T-helper 1 cell treated with Interleukin-12 subunit alpha and Interleukin-12 subunit beta and Interleukin-4 antibody, amounts not matched to agents 30 ng/mL and 1 ng/mL, for 36 hours (primary cell): ENCODE results near the gene RILPL2. TPM values are rescaled to one million over a fixed set of nuclear protein-coding genes. Genes with fewer than 3 reads are reported as not detected.
"Not testable (repeated sequence)": the region's sequence is repeated elsewhere in the genome, so short reads cannot be mapped to it uniquely, and the experiment has no call there.

Experiments
- intact Hi-C: fragments of 100-400 bp; cut with micrococcal nuclease; formaldehyde crosslinking; loops from one replicate; pipeline ENCODE4 v1.15.1; 2024
- total RNA-seq: library from RNA; stranded (reverse); gene quantifications from 2 replicates; pipeline ENCODE4 v1.2.3, GENCODE V29; 2022

RILPL2 gene
- total RNA-seq, 1 donor from 2014 or later: 7.6 TPM

DNA sequence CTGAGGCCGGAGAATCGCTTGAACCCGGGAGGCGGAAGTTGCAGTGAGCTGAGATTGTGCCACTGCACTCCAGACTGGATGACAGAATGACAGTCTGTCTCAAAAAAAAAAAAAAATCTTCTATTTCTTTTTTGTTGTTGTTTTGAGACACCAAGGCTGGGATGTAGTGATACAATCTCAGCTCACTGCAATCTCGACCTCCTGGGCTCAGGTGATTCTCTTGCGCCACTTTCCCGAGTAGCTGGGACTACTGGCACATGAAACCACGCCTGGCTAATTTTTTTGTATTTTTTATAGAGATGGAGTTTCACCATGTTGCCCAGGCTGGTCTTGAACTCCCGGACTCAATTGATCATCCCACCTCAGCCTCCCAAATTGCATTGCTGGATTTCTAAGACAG lies 14.2 kb upstream of the RILPL2 start:
- intact Hi-C loops: loop anchor here (10.0 kb wide), 2 partner anchors 556 to 1474 kb away; partner anchors contain the start of gene VPS37B

DNA sequence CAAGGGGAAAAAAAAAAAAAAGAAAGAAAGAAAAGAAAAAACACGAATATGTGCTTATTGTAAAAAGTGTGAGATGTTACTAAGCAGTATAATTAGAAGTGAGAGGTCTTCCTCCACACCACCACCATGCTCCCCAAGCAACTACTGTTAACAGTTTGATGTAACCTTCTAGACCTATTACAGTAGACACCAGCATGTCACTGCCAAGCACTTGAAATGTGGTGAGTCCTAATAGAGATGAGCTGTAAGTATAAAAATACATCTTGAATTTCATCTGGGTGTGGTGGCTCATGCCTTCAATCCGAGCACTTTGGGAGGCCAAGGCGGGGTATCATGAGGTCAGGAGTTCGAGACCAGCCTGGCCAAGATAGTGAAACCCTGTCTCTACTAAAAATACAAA lies 13.4 kb upstream of the RILPL2 start:
- intact Hi-C loops: loop anchor here (10.0 kb wide), 2 partner anchors 555 to 1475 kb away; partner anchors contain the start of gene VPS37B

GRCh38 chr12:123449249-123449733 lies 12.8 kb upstream of the RILPL2 start:
- intact Hi-C loops: no loop called here

- intact Hi-C loops: no loop called here
Observed at GRCh38 chr12:123446333-123446713, 9.8 kb upstream of the RILPL2 start.

GRCh38 chr12:123445388-123446332 lies 9.2 kb upstream of the RILPL2 start:
- intact Hi-C loops: no loop called here

DNA sequence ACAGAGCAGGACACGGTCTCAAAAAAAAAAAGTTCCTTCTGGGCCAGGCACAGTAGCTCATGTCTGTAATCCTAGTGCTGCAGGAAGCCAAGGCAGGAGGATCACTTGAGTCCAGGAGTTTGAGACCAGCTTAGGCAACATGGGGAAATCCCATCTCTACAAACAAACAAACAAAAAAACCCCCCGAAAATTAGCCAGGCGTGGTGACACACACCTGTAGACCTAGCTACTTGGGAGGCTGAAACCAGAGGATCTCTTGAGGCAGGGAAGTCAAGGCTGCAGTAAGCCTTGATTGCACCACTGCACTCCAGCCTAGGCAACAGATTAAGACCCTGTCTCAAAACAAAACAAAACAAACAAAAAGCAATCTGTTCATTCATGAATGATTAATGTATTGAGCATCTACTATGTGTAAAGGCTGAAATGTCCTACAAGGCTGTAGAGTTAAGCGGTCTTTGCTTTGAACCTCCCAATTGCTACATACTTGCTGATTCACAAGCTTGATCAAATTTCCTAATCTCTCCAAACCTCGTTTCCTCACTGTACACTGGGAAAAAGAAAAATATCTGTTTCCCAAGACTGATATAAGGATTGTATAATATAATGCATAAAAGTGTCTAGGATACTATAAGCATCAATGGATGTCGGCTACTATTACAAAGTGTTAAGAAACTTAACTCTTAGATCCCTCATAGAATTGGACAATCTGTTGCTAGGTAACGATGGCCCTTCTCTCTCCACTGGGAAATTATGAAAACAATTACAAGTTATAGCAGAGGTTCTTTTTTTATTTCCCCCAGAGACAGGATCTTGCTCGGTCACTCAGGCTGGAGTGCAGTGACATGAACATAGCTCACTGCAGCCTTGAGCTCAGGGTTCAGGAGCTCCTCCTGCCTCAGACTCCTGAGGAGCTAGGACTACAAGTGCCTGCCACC lies 7.9 kb upstream of the RILPL2 start:
- intact Hi-C loops: no loop called here

DNA sequence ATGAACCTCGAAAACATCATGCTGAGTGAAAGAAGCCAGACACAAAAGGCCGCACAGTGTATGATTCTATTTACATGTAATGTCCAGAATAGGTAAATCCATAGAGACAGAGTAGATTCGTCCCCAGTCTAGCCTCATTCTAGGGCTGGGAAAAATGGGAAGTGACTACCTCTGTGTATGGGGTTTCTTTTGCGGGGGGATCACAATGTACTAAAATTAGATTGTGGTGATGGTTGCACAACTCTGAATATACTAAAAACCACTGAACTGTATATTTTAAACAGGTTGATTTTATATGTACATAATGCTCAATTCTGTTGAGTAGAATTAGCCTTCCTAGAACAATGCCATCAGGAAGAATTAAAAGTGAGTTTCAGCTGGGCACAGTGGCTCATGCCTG lies 6.3 kb upstream of the RILPL2 start:
- intact Hi-C loops: no loop called here

DNA sequence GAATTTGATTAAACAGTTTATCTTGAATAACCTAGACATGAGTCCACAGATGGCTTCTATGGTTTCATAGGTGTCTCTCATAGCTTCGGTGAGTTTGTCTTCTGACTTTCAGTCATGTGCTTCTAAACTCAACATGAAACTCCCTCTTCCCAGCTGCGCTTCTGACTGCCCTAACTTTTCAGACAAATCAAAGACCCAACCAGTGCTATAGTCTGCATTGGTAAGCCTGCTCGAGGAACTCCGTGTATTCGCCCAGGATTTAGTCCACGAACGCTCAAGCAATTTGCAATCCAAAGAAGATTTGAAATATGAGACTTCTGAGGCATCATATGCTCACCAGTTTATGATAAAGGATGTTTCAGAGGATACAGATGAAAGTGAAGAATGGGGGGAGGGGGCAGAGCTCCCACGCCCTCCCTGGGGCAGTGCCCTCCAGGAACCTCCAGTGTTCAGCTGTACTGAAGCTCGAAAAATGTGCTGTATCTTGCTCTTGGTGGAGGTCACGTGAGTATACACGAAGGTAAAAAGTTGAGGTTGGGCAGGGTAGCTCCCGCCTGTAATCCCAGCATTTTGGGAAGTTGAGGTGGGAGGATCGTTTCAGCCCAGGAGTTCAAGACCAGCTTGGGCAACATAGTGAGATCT lies 5.2 kb upstream of the RILPL2 start:
- intact Hi-C loops: no loop called here

GRCh38 chr12:123435636-123436016 lies 858 bp downstream of the RILPL2 start:
- intact Hi-C loops: loop anchor here (1.0 to 5.0 kb wide), 6 partner anchors 13 to 203 kb away; partner anchors contain the start of genes KMT5A, MPHOSPH9, MTRFR and SNRNP35

DNA sequence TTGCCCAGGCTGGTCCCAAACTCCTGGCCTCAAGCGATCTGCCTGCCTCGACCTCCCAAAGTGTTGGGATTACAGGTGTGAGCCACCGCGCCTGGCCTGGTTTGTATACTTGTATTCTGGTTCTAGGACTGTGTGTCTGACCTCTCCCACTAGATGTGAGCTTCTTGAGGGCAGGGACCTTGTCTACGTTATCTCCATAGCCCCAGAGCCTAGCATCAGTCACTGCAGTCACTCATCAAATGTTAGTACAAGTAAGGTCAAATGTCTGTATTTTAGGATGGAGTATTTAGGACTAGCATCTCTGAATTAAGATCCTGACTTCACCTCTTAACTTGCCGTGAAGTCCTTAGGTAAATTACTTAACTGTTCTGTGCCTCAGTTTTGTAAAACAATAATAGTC lies 2.9 kb downstream of the RILPL2 start:
- intact Hi-C loops: no loop called here

GRCh38 chr12:123431951-123432817 lies 4.3 kb downstream of the RILPL2 start:
- intact Hi-C loops: loop anchor here (1.0 kb wide), 1 partner anchor 44 kb away; no protein-coding TSS in a partner anchor

DNA sequence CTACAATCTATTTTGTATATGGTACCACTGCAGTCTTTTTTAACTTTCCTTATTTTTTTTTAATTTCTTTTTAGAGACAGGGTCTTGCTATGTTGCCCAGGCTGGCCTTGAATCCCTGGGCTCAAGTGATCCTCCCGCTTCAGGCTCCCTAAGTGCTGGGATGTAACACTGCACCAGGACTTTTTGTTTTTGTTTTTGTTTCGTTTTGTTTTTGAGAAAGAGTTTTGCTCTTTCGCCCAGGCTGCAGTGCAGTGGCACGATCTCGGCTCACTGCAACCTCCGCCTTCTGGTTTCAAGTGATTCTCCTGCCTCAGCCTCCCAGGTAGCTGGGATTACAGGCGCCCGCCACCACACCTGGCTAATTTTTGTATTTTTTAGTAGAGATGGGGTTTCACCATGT lies 7.4 kb downstream of the RILPL2 start:
- intact Hi-C loops: not testable (repeated sequence)

DNA sequence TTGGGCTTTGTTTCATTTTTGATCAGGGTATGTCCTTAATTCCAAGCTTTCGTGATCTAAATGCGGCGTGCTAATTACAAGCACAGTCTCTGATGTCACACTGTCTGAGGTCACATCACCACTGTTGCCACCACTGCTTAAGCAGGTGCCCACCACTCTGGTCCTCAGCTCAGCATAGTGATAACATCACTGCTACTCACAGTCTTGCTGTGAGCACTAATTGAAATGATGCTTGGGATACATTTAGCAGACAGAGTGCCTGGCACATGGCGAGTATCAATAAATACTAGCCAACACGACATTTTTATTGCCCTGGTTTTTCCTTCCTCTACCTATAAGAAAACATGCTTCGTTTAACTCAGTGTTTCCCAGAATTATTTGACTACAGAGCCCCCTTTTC lies 7.9 kb downstream of the RILPL2 start:
- intact Hi-C loops: no loop called here

- intact Hi-C loops: no loop called here
Observed at GRCh38 chr12:123427036-123427769, 9.3 kb downstream of the RILPL2 start.

DNA sequence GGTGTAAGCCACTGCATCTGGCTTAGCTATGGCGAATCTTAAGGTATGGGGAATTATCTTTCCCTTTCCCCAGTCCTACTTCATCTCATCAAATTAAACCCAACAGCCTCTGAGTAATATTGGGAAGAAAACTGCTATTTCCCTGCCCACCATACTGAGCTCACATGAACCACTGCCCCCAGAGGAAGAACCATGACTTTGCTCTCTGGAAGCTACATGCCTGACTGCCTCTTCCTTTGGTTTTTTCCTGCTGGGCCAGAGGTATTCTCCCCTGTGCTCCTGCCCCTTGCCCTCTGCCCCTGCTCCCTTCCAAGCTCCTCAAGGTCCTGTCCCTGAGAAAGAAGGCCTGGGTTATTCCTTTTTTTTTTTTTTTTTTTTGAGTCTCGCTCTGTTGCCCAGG lies 15.2 kb downstream of the RILPL2 start:
- intact Hi-C loops: no loop called here

GRCh38 chr12:123410041-123410412 lies 26.5 kb downstream of the RILPL2 start:
- intact Hi-C loops: no loop called here

DNA sequence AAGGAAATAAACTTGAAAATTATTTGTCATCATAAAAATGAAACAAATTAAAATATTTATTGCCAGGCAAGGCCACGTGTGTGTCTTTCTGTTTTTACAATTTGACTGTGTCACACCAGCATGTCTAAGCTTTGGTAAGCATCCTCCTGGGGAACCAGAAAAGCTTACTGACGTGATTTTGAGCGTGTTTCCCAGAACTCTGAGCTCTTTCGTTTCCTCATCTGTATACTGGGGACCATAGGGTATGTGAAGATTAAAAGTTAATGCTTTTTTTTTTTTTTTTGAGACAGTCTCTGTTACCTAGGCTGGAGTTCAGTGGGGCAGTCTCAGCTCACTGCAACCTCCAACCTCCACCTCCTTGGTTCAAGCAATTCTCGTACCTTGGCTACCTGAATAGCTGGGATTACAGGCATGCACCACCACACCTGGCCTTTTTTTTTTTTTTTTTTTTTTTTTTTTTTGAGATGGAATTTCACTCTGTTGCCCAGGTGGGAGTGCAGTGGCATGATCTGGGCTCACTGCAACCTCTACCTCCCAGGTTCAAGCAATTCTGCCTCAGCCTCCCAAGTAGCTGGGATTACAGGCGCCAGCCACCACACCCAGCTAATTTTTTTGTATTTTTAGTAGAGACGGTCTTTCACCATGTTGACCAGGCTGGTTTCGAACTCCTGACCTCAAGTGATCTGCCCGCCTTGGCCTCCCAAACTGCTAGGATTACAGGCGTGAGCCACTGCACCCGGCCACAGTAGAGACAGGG lies 27.0 kb downstream of the RILPL2 start:
- intact Hi-C loops: not testable (repeated sequence)

DNA sequence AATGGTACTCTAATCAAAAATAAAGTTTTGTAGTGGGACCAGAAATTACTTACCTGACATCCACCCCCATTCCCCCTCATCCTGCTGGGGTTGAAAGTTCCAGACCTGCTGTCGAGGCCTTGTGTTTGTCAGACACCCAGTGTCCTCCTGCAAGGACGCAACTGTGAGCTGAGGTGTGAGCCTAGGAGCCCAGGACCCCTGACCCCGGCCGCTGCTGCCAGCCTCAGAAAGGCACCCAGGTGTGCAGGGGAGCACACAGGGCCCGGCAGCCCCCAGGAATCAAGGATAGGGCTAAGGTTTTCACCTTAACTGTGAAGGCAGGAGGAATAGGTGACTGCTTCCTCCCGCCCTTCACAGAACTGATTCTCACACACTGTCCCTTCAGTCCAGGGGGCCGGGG lies 27.9 kb downstream of the RILPL2 start:
- intact Hi-C loops: not testable (repeated sequence)

- intact Hi-C loops: not testable (repeated sequence)
Observed at GRCh38 chr12:123407934-123408333, 28.6 kb downstream of the RILPL2 start.
